Stimulated activated naive CD8-positive, alpha-beta T cell treated with anti-CD3 and anti-CD28 coated beads, Interleukin-15, Interleukin-2, amounts not matched to agents 100 ng/mL and 50 ng/mL, for 24 hours (primary cell): ENCODE measurements around the gene KRT80.

Source experiments
- H3K27ac Mint-ChIP-seq: one replicate; pipeline ENCODE4 v1.8.0; 2021; ENCODE audit warnings: mild to moderate bottlenecking, mixed read lengths
- H3K27me3 Mint-ChIP-seq: one replicate; pipeline ENCODE4 v1.8.0; 2021; ENCODE audit warnings: mixed read lengths
- H3K36me3 Mint-ChIP-seq: one replicate; pipeline ENCODE4 v1.8.0; 2021; ENCODE audit warnings: low read depth, mixed read lengths
- H3K4me1 Mint-ChIP-seq: one replicate; pipeline ENCODE4 v1.8.0; 2021; ENCODE audit warnings: low read depth, mixed read lengths
- H3K4me3 Mint-ChIP-seq: one replicate; pipeline ENCODE4 v1.8.0; 2021; ENCODE audit warnings: mild to moderate bottlenecking, mixed read lengths
- H3K9me3 Mint-ChIP-seq: one replicate; pipeline ENCODE4 v1.8.0; 2021; ENCODE audit warnings: mixed read lengths

The KRT80 gene

DNA sequence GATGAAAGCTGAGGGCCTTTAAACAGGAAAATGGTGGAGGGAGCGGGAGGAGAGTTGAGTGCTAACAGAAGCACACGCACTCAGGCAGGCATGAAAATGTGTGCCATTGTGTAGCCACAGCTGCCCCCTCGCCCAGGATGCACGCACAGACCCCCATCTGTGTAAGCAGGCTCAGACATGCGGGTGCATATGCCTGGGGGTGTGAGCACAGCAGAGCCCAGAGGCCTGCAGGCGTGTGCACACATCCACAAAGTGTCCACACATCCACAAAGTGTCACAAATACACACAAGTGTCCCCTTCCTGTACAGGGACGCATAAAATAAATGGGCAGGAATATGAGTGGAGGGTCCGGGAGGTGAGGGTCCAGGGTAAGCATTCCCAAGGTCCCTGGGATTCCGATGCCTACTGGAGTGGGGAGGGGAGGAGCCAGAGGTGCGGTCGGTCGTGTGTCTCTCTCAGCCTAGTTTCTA lies 40.4 kb upstream of the KRT80 start:
- H3K9me3 Mint-ChIP-seq = no peaks in the 10 kb centered on the region
- H3K36me3 Mint-ChIP-seq = no peaks in the 10 kb centered on the region
- H3K27me3 Mint-ChIP-seq = peaks cover 51% of the 10 kb centered on the region
- no peak overlapping the region for H3K4me3 Mint-ChIP-seq
- H3K27ac Mint-ChIP-seq = no peak overlapping the region
- no peaks in the 10 kb centered on the region for H3K4me1 Mint-ChIP-seq

DNA sequence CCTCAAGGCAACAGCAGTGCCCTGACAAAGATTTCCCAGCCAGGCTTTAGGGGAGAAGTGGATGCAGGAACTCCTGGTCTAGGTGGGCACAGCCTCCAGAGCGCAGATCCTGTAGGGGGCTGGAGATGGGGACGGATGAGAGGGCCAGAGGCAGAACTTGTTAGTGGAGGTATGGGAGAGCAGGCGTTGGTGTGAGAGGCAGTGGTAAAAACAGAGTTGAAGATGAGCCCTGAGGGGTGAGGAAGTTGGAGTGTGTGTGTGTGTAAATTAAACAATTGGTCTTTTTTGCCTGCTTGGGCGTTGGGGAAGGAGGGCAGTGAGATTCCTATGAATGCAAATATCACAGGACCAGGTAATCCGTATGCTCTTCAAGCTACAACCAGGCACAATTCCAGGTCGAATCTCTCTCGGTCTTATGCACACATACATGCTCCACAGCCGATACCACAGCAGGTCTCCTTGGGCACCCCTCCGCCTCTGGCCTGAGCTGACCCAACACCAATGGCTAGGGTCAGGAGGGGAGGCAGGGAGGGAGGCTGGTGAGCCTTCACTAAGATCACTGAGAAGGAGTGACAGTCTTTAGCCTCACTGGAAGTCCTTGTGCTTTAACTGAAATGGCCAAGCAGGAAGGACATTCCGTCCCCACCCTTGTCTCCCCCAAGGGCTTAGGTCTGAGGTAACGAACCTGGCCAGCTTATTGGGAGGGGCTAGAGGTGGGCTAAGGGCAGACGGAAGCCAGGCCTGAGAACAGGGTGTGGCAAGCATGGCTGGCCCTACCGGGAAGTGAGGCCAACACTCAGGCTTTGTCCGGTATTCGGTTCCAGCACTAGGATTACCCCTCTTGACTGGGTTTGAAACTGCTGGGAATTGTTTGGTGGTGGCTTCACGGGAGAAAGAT lies 39.7 kb upstream of the KRT80 start:
- Mint-ChIP-seq H3K27ac (no peak overlapping the region), H3K27me3 (peaks cover 57% of the 10 kb centered on the region), H3K9me3 (no peaks in the 10 kb centered on the region), H3K4me3 (no peak overlapping the region), H3K4me1 (no peaks in the 10 kb centered on the region), H3K36me3 (no peaks in the 10 kb centered on the region)

DNA sequence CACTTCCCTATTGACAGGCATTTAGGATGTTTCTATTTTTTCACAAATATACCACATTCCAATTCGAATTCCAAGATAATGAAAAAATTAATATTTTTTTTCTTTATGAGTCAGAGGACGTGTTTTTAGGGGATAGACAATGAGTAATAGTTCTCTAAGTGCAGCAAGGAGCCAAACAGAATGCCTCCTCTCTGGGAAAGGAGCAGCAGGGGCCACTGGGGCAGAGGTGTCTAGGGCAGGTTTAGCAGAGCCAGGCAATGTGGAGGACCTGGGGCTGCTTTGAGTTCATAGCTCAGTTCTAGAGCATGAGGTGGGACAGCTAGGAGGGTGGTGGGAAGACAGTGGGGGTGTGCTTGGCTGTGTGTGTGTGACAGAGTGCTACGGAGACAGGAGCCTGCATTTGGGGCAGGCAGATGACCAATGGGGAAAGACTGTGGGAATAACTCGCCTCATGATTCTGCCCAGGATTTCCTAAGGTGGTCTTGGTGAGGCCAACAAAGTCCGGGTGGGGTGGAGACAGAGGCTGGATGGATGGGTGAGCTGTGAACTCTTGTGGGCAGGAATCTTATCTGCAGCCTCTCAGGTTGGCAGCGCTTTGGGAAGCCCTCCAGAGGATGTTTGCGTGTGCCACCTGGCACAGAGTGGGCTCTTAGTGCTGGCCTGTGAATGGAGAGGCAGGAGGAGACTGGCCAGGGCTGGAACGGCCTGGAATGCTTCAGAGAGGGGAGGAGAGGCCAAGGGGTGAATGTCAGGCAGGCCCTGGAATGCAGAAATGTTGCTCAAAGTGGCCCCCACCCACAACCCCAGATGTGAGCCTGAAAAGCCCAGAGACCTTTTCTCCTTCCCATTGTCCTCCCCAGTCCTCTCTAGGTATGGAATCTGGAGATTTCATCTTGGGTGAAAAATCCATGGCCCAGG lies 38.8 kb upstream of the KRT80 start:
- Mint-ChIP-seq H3K4me1 (no peaks in the 10 kb centered on the region), H3K9me3 (no peaks in the 10 kb centered on the region), H3K27me3 (peaks cover 64% of the 10 kb centered on the region), H3K36me3 (no peaks in the 10 kb centered on the region), H3K27ac (no peak overlapping the region), H3K4me3 (no peak overlapping the region)

DNA sequence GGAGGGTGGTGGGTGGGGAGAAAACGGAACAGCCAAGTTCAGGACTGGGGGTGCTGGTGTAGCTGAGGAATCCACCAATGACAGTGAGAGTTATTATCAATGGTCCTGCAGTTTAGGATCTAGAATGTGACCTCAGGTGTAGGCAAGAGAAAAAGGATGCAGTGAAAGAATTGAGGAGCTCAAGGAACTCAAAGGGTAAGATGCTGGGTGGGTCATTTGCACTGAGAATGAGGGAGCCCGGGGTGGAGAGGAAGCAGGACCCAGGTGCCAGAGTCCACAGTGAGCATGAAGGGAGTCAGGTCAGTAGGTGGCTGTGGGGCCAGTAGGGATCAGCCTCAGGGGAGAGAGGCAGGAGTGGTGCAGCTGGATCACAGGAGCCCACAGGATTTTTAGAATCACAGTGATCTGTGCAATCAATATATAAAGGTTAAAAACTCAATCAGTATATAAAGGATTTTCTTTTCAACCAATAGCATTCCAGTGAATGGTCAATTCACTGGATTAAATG lies 38.1 kb upstream of the KRT80 start:
- Mint-ChIP-seq H3K4me3 (no peak overlapping the region), H3K27ac (no peak overlapping the region), H3K36me3 (no peaks in the 10 kb centered on the region), H3K4me1 (no peaks in the 10 kb centered on the region), H3K27me3 (peaks cover 68% of the 10 kb centered on the region), H3K9me3 (no peaks in the 10 kb centered on the region)

DNA sequence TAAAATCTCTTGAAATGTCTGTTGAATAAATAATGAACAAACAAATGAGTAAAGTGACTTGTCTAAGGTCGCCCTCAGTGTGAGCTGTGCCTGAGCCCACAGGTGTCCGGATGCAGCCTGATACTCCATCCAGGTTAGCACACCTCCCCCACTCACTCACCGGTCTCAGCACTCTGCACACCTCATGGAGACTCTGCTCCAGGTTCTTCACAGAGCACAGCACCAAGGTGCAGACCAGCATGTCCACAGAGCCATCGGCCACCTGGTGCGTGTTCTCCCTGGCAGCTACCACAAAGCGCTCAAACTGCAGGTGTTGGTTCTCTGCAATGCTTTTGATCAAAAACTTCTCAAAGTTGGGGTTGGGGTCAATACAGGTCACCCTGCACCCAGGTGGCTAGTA lies 37.1 kb upstream of the KRT80 start:
- H3K27me3 Mint-ChIP-seq = peaks cover 71% of the 10 kb centered on the region
- peaks cover 2% of the 10 kb centered on the region for H3K4me1 Mint-ChIP-seq
- H3K36me3 Mint-ChIP-seq = no peaks in the 10 kb centered on the region
- H3K9me3 Mint-ChIP-seq = no peaks in the 10 kb centered on the region
- no peak overlapping the region for H3K27ac Mint-ChIP-seq
- H3K4me3 Mint-ChIP-seq = no peak overlapping the region

DNA sequence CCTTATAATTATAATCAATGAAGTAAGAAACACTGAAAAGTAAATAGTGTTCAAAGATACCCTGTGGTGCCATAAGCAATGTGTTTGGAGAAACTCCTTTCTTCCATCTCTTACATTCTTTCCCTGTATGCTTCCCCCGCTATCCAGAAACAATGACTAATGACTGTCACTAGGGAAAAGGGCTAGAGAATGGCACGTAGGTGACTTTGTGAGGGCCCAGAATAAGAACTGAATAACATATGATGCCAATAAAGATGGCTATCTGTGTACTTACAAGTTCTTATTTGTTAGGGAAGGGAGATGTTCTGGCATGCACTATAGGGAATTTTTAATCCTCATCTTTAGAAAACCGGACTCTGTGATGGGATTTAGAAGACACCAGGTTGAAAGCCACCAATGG lies 36.6 kb upstream of the KRT80 start:
- Mint-ChIP-seq H3K27me3 (peaks cover 72% of the 10 kb centered on the region), H3K36me3 (no peaks in the 10 kb centered on the region), H3K4me1 (peaks cover 5% of the 10 kb centered on the region), H3K4me3 (no peak overlapping the region), H3K9me3 (no peaks in the 10 kb centered on the region), H3K27ac (no peak overlapping the region)

DNA sequence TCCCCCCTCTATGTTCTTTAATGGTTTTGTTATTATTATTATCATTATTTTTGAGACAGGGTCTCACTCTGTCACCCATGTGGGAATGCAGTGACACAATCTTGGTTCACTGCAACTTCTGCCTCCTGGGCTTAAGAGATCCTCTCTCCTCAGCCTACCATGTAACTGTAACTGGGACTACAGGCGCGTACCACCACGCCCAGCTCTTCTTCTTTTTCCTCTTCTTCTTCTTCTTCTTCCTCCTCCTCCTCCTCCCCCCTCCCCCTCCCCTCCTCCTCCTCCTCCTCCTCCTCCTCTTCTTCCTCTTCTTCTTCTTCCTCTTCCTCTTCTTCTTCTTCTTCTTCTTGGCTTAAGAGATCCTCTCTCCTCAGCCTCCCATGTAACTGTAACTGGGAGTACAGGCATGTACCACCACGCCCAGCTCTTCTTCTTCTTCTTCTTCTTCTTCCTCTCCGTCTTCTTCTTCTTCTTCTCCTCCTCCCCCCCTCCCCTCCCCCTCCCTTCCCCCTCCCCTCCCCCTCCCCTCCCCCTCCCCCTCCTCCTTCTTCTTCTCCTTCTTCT lies 35.9 kb upstream of the KRT80 start:
- no peak overlapping the region for H3K4me3 Mint-ChIP-seq
- no peaks in the 10 kb centered on the region for H3K9me3 Mint-ChIP-seq
- peaks cover 72% of the 10 kb centered on the region for H3K27me3 Mint-ChIP-seq
- no peak overlapping the region for H3K27ac Mint-ChIP-seq
- no peaks in the 10 kb centered on the region for H3K36me3 Mint-ChIP-seq
- H3K4me1 Mint-ChIP-seq = peaks cover 5% of the 10 kb centered on the region

DNA sequence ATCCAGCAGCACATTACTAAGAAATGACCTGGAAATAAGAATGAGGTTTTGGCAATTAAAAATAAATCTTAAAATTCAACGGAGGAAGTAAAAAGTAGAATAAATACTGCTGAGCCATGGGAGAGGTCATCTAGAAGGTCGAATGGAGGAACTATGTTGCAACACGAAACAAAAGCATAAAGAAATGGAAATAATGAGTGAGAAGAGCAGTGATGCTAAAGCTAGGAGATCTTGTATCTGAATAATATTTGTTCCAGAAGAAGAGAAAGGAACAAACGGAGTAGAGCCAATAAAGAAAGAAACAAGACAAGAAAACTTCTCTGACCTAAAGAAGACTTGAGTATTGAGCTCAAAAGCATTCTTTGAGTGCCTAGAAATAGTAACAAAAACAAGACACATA lies 34.6 kb upstream of the KRT80 start:
- Mint-ChIP-seq H3K4me1 (peaks cover 16% of the 10 kb centered on the region), H3K4me3 (no peak overlapping the region), H3K36me3 (no peaks in the 10 kb centered on the region), H3K27me3 (peaks cover 59% of the 10 kb centered on the region), H3K9me3 (no peaks in the 10 kb centered on the region), H3K27ac (no peak overlapping the region)

DNA sequence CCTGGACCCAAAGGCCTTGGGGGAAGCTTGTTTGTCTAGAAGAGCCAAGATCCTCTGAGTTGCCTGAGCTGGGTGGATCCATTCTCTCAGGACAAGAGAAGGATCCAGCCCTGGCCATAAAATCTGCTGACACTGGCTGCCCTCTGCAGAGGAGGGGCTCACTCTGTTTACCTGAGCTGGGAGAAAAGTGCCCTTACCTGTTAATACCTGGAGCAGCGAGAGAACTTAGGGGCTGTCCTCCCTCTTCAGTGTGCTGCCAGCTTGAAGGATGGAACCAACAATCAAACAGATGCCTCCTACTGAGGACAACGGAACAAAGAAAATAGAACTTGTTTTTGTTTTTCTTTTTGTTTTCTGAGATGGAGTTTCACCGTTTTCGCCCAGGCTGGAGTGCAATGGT lies 33.9 kb upstream of the KRT80 start:
- Mint-ChIP-seq H3K4me3 (no peak overlapping the region), H3K36me3 (no peaks in the 10 kb centered on the region), H3K27me3 (peaks cover 61% of the 10 kb centered on the region), H3K27ac (no peak overlapping the region), H3K4me1 (peaks cover 22% of the 10 kb centered on the region), H3K9me3 (no peaks in the 10 kb centered on the region)

DNA sequence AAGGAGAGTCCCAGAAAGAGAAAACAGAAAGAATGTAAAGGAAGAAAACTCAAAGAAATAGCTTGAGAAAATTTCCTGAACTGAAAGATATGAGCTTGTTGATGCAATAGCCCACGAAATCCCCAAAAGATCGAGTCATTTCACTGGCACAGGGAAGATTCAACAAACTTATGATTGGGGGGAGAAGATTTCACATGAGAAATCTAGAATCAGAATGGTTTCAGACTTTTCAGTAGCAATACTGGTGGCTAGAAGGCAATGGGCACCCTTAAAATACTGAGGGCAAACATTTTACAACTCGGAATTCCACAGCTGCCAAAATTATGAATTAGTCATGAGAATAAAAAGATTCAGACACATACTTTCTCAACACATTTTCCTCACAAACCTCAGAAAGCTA lies 32.3 kb upstream of the KRT80 start:
- Mint-ChIP-seq H3K27me3 (peaks cover 63% of the 10 kb centered on the region), H3K36me3 (no peaks in the 10 kb centered on the region), H3K27ac (no peak overlapping the region), H3K9me3 (no peaks in the 10 kb centered on the region), H3K4me1 (peaks cover 22% of the 10 kb centered on the region), H3K4me3 (no peak overlapping the region)

DNA sequence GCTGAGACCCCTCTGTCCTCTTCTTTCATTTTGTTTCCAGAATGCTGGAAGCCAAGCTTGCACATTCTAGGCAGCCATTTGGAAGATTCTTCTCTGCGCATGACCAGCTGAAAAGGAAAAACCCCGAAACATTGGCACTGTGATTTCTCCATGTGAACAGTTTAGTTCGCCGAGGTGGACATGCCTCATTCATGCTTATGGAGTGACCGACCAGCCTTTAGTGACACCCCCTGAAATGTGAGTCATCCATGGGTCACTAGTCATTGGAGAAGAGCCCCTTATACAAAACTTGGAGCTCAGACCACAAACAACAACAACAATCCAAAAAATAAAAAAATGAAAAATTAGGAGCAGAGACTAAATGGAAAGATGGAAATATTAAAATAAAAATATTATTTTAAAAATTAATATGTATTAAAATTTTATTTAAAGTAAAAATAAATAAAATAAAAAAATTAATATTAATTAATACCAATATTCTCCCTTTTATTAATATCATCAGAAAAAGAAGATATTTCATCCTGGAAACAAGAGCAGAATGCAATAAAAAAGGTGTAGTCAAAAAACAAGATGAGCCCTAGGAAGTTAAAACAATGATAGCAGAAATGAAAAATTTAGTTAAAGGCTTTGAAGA lies 31.7 kb upstream of the KRT80 start:
- peaks cover 67% of the 10 kb centered on the region for H3K27me3 Mint-ChIP-seq
- H3K36me3 Mint-ChIP-seq = no peaks in the 10 kb centered on the region
- no peak overlapping the region for H3K4me3 Mint-ChIP-seq
- H3K9me3 Mint-ChIP-seq = no peaks in the 10 kb centered on the region
- no peak overlapping the region for H3K27ac Mint-ChIP-seq
- peaks cover 22% of the 10 kb centered on the region for H3K4me1 Mint-ChIP-seq

DNA sequence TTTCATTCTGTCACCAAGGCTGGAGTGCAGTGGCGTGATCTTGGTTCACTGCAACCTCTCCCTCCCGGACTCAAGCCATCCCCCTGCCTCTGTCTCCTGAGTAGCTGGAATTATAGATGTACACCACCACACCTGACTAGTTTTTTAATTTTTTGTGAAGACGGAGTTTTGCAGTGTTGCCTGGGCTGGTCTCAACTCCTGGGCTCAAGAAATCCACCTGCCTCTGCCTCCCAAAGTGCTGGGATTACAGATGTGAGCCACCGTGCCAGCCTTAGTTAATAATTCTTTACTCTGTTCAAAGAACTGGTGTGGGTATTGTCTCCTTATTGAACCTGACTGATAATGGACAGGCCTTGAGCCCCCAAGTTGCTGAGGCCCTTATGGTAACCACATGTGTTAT lies 30.9 kb upstream of the KRT80 start:
- Mint-ChIP-seq H3K9me3 (no peaks in the 10 kb centered on the region), H3K27me3 (peaks cover 70% of the 10 kb centered on the region), H3K36me3 (no peaks in the 10 kb centered on the region), H3K4me3 (no peak overlapping the region), H3K4me1 (peaks cover 22% of the 10 kb centered on the region), H3K27ac (no peak overlapping the region)

DNA sequence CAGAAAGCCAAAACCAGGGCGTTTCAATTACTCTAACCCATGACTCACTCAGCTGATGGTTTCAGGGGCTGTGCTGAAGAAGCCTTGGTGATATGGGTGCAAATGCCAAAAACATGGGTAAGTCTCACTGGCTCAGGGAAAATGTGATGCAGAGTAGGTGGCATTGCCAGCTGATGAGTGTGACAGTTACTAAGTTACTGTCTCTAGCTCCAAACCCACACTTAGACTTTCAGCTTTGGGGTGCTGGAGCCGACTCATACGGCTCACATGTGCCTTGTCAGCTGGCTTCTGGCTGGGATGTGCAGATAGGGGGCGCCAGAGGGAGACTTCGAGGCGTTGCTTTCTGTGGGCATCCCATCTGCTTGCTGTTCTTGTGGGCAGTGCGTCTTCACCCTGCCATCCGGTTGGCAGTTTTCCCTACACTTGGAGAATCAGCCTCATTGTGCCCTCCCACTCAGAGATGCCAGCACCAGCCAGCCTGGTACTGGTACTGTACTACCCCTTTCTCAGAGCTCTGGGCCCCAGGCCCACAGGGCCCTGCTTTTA lies 30.2 kb upstream of the KRT80 start:
- peak overlapping the region; percentile 28 for H3K27ac Mint-ChIP-seq
- peaks cover 68% of the 10 kb centered on the region for H3K27me3 Mint-ChIP-seq
- H3K9me3 Mint-ChIP-seq = no peaks in the 10 kb centered on the region
- H3K4me1 Mint-ChIP-seq = peaks cover 22% of the 10 kb centered on the region
- no peak overlapping the region for H3K4me3 Mint-ChIP-seq
- H3K36me3 Mint-ChIP-seq = no peaks in the 10 kb centered on the region

DNA sequence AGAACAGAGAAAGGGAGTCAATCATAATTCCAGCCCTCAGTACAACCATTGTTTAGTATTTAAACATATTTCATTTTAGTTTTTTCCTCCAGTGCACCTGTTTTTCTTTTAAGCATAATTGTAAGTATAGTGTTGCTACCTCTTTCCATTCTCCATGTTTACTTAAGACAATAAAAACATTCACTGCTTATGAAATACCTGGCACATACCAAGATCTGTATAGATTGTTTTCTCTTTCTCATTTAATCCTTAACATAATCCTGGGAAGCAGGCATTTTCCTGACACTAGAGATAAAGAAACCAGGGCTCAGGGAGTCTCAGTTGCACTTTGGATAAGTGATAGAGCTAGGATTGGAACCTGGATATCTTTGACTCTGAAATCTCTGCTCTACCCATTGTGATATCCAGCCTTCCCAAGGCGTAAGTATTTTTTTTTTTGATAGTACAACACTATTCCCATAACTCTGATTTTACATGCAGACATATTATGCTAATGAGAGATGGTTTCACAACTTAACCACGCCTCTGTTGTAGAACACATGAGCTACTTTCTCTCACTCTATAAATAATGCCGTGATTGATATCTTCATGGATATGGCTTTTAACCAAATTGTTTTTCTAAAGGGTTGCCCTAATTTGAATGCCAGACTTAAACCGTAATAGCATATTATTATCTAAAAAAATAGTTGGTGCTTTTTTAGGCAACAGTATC lies 29.4 kb upstream of the KRT80 start:
- peaks cover 22% of the 10 kb centered on the region for H3K4me1 Mint-ChIP-seq
- no peaks in the 10 kb centered on the region for H3K36me3 Mint-ChIP-seq
- H3K27ac Mint-ChIP-seq = no peak overlapping the region
- peaks cover 61% of the 10 kb centered on the region for H3K27me3 Mint-ChIP-seq
- H3K4me3 Mint-ChIP-seq = no peak overlapping the region
- no peaks in the 10 kb centered on the region for H3K9me3 Mint-ChIP-seq
